Smooth muscle cell (in vitro differentiated cells): ENCODE results near the gene NAV2. TPM values are rescaled to one million over a fixed set of nuclear protein-coding genes. Genes with fewer than 3 reads are reported as not detected.

ENCODE experiments used
- DNase-seq: peaks from one replicate; lab custom pipeline; 2025; ENCODE audit not compliant: unreplicated experiment; lab: John Stamatoyannopoulos, UW
- H2AFZ ChIP-seq: fragments of 200-600 bp; sonication (generic); 2 replicates; pipeline ENCODE4 v1.6.0; 2016; ENCODE audit warnings: antibody characterized with exemption, low read depth, mild to moderate bottlenecking
- H3F3A ChIP-seq: fragments of 200-600 bp; sonication (generic); 2 replicates; pipeline ENCODE4 v1.6.0; 2017; ENCODE audit warnings: antibody characterized with exemption, low read depth
- H3K27ac ChIP-seq: fragments of 200-600 bp; sonication (generic); 2 replicates; pipeline ENCODE4 v1.5.1; 2016; ENCODE audit warnings: low read depth, mild to moderate bottlenecking
- H3K27me3 ChIP-seq: fragments of 200-600 bp; sonication (generic); 2 replicates; pipeline ENCODE4 v1.6.1; 2016; ENCODE audit warnings: low read depth, mild to moderate bottlenecking
- H3K36me3 ChIP-seq: fragments of 200-600 bp; sonication (generic); 2 replicates; pipeline ENCODE4 v1.5.1; 2016; ENCODE audit warnings: low read depth
- H3K4me1 ChIP-seq: fragments of 200-600 bp; sonication (generic); 2 replicates; pipeline ENCODE4 v1.5.1; 2016; ENCODE audit warnings: low read depth
- H3K4me2 ChIP-seq: fragments of 200-600 bp; sonication (generic); 2 replicates; pipeline ENCODE4 v1.6.0; 2016; ENCODE audit warnings: mild to moderate bottlenecking
- H3K4me3 ChIP-seq: fragments of 200-600 bp; sonication (generic); 2 replicates; pipeline ENCODE4 v1.5.1; 2016; ENCODE audit warnings: mild to moderate bottlenecking
- H3K79me2 ChIP-seq: fragments of 200-600 bp; sonication (generic); 2 replicates; pipeline ENCODE4 v1.6.0; 2016; ENCODE audit warnings: low read depth, mild to moderate bottlenecking
- H3K9ac ChIP-seq: fragments of 200-600 bp; sonication (generic); 2 replicates; pipeline ENCODE4 v1.6.0; 2016; ENCODE audit warnings: low read depth
- H3K9me3 ChIP-seq: fragments of 200-600 bp; sonication (generic); replicated peaks from 2 replicates; pipeline ENCODE4 v1.5.1; 2016; ENCODE audit warnings: low read depth
- H4K20me1 ChIP-seq: fragments of 200-600 bp; sonication (generic); 2 replicates; pipeline ENCODE4 v1.6.0; 2016; ENCODE audit warnings: low read depth
- CTCF ChIP-seq: fragments of 200-600 bp; sonication (generic); IDR thresholded peaks from 2 replicates; pipeline ENCODE4 v1.5.1; 2017; ENCODE audit warnings: borderline replicate concordance, mild to moderate bottlenecking, antibody characterized with exemption; ENCODE audit not compliant: insufficient read depth, poor library complexity, severe bottlenecking
- WGBS: methylation state at CpG from one replicate; pipeline ENCODE4 v1.1.7; 2016; ENCODE audit warnings: low lambda C conversion rate; 5-methylcytosine and 5-hydroxymethylcytosine counted together
- polyA plus RNA-seq: library from polyadenylated mRNA; unstranded; fragments of >200 nt; fragmentation: Nextera tagmentation; extraction: Ambion mirVana; gene quantifications from 2 replicates; pipeline ENCODE4 v1.2.1, GENCODE V29; 2016
- total RNA-seq: library from RNA; depleted of rRNA; stranded (reverse); fragments of >200 nt; gene quantifications from 2 replicates; pipeline ENCODE4 v1.2.3, GENCODE V29; 2014

The NAV2 gene
- total and polyA plus RNA-seq, 2 experiments from 2014 or later = 14.1 to 67.5 TPM

- H3K9ac ChIP-seq = no peak overlapping the region
- peaks cover 44% of the 10 kb centered on the region for H3F3A ChIP-seq
- TF ChIP-seq CTCF = no peak
- no peak overlapping the region for H3K27ac ChIP-seq
- no peak overlapping the region for H2AFZ ChIP-seq
- no peaks in the 10 kb centered on the region for H4K20me1 ChIP-seq
- no peak for DNase-seq
- no peak overlapping the region for H3K4me3 ChIP-seq
- H3K4me1 ChIP-seq = peaks cover 28% of the 10 kb centered on the region
- H3K27me3 ChIP-seq = no peaks in the 10 kb centered on the region
- WGBS = 73% methylated on average over 3 of the region's 3 CpGs
- H3K36me3 ChIP-seq = no peaks in the 10 kb centered on the region
- H3K9me3 ChIP-seq = no peaks in the 10 kb centered on the region
- H3K79me2 ChIP-seq = no peaks in the 10 kb centered on the region
- H3K4me2 ChIP-seq = peak overlapping the region; percentile 59
Measured at GRCh38 chr11:19913893-19914249, 201.2 kb downstream of the NAV2 start.

- Histone ChIP-seq H2AFZ (no peak overlapping the region), H3K4me2 (no peak overlapping the region), H3K9ac (no peak overlapping the region), H3K4me3 (no peak overlapping the region), H3K9me3 (no peaks in the 10 kb centered on the region), H3F3A (peaks cover 35% of the 10 kb centered on the region), H3K27me3 (no peaks in the 10 kb centered on the region), H3K79me2 (no peaks in the 10 kb centered on the region), H3K27ac (no peak overlapping the region), H4K20me1 (no peaks in the 10 kb centered on the region), H3K36me3 (no peaks in the 10 kb centered on the region), H3K4me1 (peaks cover 21% of the 10 kb centered on the region)
- WGBS = 93% methylated on average over 1 of the region's 1 CpG
- TF ChIP-seq CTCF = no peak
- no peak for DNase-seq
Measured at GRCh38 chr11:19915808-19916207, 203.2 kb downstream of the NAV2 start.

DNA sequence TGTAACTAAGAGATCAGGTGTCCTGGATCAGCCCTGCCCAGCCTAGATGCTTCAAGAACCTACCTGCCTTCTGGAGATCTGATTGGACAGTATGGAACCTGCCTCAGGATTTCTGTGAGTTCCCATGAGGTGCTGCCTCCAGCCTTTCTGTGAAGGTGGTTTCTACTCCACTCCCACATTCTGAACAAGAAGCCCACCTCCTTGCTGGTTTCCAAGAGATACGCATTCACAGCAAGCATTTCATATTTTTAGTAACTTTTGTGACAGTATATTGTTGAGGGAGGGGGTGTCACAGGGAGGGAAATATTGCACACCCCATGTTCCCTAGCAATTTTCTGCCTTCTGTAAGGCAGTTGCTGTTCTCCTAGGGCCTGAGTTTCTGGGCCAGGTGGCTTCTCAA, 204.4 kb downstream of the NAV2 start:
- 85% methylated on average over 1 of the region's 1 CpG for WGBS
- no peak for DNase-seq
- Histone ChIP-seq H3K9me3 (no peaks in the 10 kb centered on the region), H3K27ac (no peak overlapping the region), H3K4me2 (no peak overlapping the region), H2AFZ (no peak overlapping the region), H4K20me1 (no peaks in the 10 kb centered on the region), H3K27me3 (no peaks in the 10 kb centered on the region), H3K36me3 (no peaks in the 10 kb centered on the region), H3K79me2 (no peaks in the 10 kb centered on the region), H3K4me3 (no peak overlapping the region), H3K4me1 (peaks cover 18% of the 10 kb centered on the region), H3F3A (peaks cover 28% of the 10 kb centered on the region), H3K9ac (no peak overlapping the region)
- no peak for TF ChIP-seq CTCF

GRCh38 chr11:19918302-19919049, 205.8 kb downstream of the NAV2 start:
- peaks cover 15% of the 10 kb centered on the region for H3F3A ChIP-seq
- no peaks in the 10 kb centered on the region for H3K27me3 ChIP-seq
- no peaks in the 10 kb centered on the region for H3K79me2 ChIP-seq
- no peak overlapping the region for H3K9ac ChIP-seq
- no peak for DNase-seq
- no peaks in the 10 kb centered on the region for H4K20me1 ChIP-seq
- WGBS = 78% methylated on average over 5 of the region's 5 CpGs
- peaks cover 6% of the 10 kb centered on the region for H3K4me1 ChIP-seq
- H3K36me3 ChIP-seq = no peaks in the 10 kb centered on the region
- peak overlapping the region; percentile 84 for H3K27ac ChIP-seq
- H3K4me3 ChIP-seq = no peak overlapping the region
- H2AFZ ChIP-seq = no peak overlapping the region
- TF ChIP-seq CTCF = no peak
- no peak overlapping the region for H3K4me2 ChIP-seq
- H3K9me3 ChIP-seq = no peaks in the 10 kb centered on the region
